GM23338 (cell line): ENCODE data around the gene BEGAIN. TPM values are rescaled to one million over a fixed set of nuclear protein-coding genes. Genes with fewer than 3 reads are reported as not detected.

Experiments
- ATAC-seq: fragments of 200-7000 bp; cut with Tn5 transposase; 3 replicates; pipeline ENCODE4 v1.9.1; 2020
- DNase-seq: peaks from one replicate; pipeline ENCODE4 v3.0.0-alpha.2; 2015; ENCODE audit warnings: low spot score
- H2AFZ ChIP-seq: fragments of 200-600 bp; sonication (generic); 2 replicates; pipeline ENCODE4 v1.8.0; 2016; ENCODE audit warnings: antibody characterized with exemption, mild to moderate bottlenecking, moderate library complexity
- H3F3A ChIP-seq: fragments of 200-600 bp; sonication (generic); replicated peaks from 2 replicates; pipeline ENCODE4 v1.8.0; 2017; ENCODE audit warnings: antibody characterized with exemption, mixed run types, low read depth
- H3K27ac ChIP-seq: fragments of 200-600 bp; sonication (generic); 2 replicates; pipeline ENCODE4 v1.6.1; 2016; ENCODE audit warnings: low read depth
- H3K27me3 ChIP-seq: fragments of 200-600 bp; sonication (generic); 2 replicates; pipeline ENCODE4 v1.8.0; 2016; ENCODE audit warnings: mild to moderate bottlenecking, mixed run types, moderate library complexity; ENCODE audit not compliant: insufficient read depth
- H3K36me3 ChIP-seq: fragments of 200-600 bp; sonication (generic); 2 replicates; pipeline ENCODE4 v1.8.0; 2016; ENCODE audit warnings: mild to moderate bottlenecking; ENCODE audit not compliant: insufficient read depth
- H3K4me1 ChIP-seq: fragments of 200-600 bp; sonication (generic); 2 replicates; pipeline ENCODE4 v1.8.0; 2016; ENCODE audit warnings: mild to moderate bottlenecking, moderate library complexity; ENCODE audit not compliant: insufficient read depth
- H3K4me2 ChIP-seq: fragments of 200-600 bp; sonication (generic); 2 replicates; pipeline ENCODE4 v1.7.1; 2017; ENCODE audit warnings: mixed run types
- H3K4me3 ChIP-seq: fragments of 200-600 bp; sonication (generic); 2 replicates; pipeline ENCODE4 v1.6.1; 2016; ENCODE audit warnings: mixed run types
- H3K79me2 ChIP-seq: fragments of 200-600 bp; sonication (generic); replicated peaks from 2 replicates; pipeline ENCODE4 v1.8.0; 2017; ENCODE audit warnings: mild to moderate bottlenecking; ENCODE audit not compliant: insufficient read depth
- H3K9me2 ChIP-seq: fragments of 200-600 bp; sonication (generic); 2 replicates; pipeline ENCODE4 v1.8.0; 2017; ENCODE audit not compliant: insufficient read depth
- H4K20me1 ChIP-seq: fragments of 200-600 bp; sonication (generic); replicated peaks from 2 replicates; pipeline ENCODE4 v1.8.0; 2017; ENCODE audit warnings: mild to moderate bottlenecking; ENCODE audit not compliant: insufficient read depth
- H3K27ac Mint-ChIP-seq: 2 replicates; pipeline ENCODE4 v1.8.0; 2020; ENCODE audit warnings: inconsistent platforms, mild to moderate bottlenecking, moderate library complexity, mixed read lengths
- H3K27me3 Mint-ChIP-seq: 3 replicates; pipeline ENCODE4 v1.8.0; 2022; ENCODE audit warnings: low read depth, mild to moderate bottlenecking, moderate library complexity, mixed read lengths, inconsistent platforms; ENCODE audit not compliant: insufficient read depth, poor library complexity
- H3K36me3 Mint-ChIP-seq: 3 replicates; pipeline ENCODE4 v1.8.0; 2021; ENCODE audit warnings: low read depth, mild to moderate bottlenecking, inconsistent platforms, moderate library complexity, mixed read lengths
- H3K4me1 Mint-ChIP-seq: 3 replicates; pipeline ENCODE4 v1.8.0; 2020; ENCODE audit warnings: mild to moderate bottlenecking, inconsistent platforms, mixed read lengths
- H3K4me3 Mint-ChIP-seq: 3 replicates; pipeline ENCODE4 v1.8.0; 2021; ENCODE audit warnings: moderate library complexity, mild to moderate bottlenecking, inconsistent platforms, mixed read lengths
- H3K9me3 Mint-ChIP-seq: 3 replicates; pipeline ENCODE4 v1.8.0; 2020; ENCODE audit warnings: moderate library complexity, mild to moderate bottlenecking, inconsistent platforms, mixed read lengths
- CREB1 ChIP-seq: fragments of 250-450 bp; sonication (Bioruptor Pico); IDR thresholded peaks from 2 replicates; pipeline ENCODE4 v1.5.0; 2020; ENCODE audit warnings: low read depth, mild to moderate bottlenecking, moderate library complexity
- ETS1 ChIP-seq: IDR thresholded peaks from 2 replicates; pipeline ENCODE4 v1.6.1; 2016; ENCODE audit warnings: antibody characterized with exemption
- EZH2 ChIP-seq: fragments of 200-600 bp; sonication (generic); IDR thresholded peaks from one replicate; pipeline ENCODE4 v1.8.0; 2017; ENCODE audit warnings: antibody characterized with exemption, mild to moderate bottlenecking, low read depth; ENCODE audit not compliant: unreplicated experiment
- NANOG ChIP-seq: IDR thresholded peaks from 2 replicates; pipeline ENCODE4 v1.6.1; 2016; ENCODE audit warnings: antibody characterized with exemption, borderline replicate concordance
- POLR2AphosphoS5 ChIP-seq: IDR thresholded peaks from 2 replicates; pipeline ENCODE4 v1.6.1; 2016; ENCODE audit warnings: antibody characterized with exemption, low read depth
- STAT1 ChIP-seq: IDR thresholded peaks from one replicate; pipeline ENCODE4 v1.6.1; 2016; ENCODE audit warnings: antibody characterized with exemption; ENCODE audit not compliant: unreplicated experiment
- ZNF114 ChIP-seq: fragments of 250-450 bp; sonication (Bioruptor Pico); IDR thresholded peaks from 2 replicates; pipeline ENCODE4 v1.5.0; 2020; ENCODE audit warnings: mild to moderate bottlenecking, moderate library complexity
- polyA plus RNA-seq: library from polyadenylated mRNA; unstranded; fragments of >200 nt; fragmentation: Nextera tagmentation; extraction: Ambion mirVana; gene quantifications from 2 replicates; pipeline ENCODE4 v1.2.1, GENCODE V29; 2016
- total RNA-seq: library from RNA; depleted of rRNA; stranded (reverse); fragments of >200 nt; shearing (Covaris generic); gene quantifications from 2 replicates; pipeline ENCODE4 v1.2.3, GENCODE V29; 2014
- TF ChIP-seq, protein P1 (sequence below): IDR thresholded peaks from one replicate; pipeline ENCODE4 v1.6.1; 2018; ENCODE audit warnings: antibody characterized with exemption; ENCODE audit not compliant: unreplicated experiment
- TF ChIP-seq, protein P2 (sequence below), 2 experiments: fragments of 200-600 bp in 1 of 2; sonication (generic) in 1 of 2; conservative IDR thresholded peaks; 2 replicates each; pipeline versions ENCODE4 v1.5.1 to v1.6.1; 2016 to 2017; ENCODE audit warnings: antibody characterized with exemption in 2 of 2, low read depth in 2 of 2, mild to moderate bottlenecking in 2 of 2, moderate library complexity in 1 of 2
- TF ChIP-seq, protein P3 (sequence below): fragments of 250-450 bp; sonication (Bioruptor Pico); IDR thresholded peaks from 2 replicates; pipeline ENCODE4 v1.5.0; 2020; ENCODE audit warnings: mild to moderate bottlenecking, moderate library complexity

Gene BEGAIN
- total and polyA plus RNA-seq, 2 experiments from 2014 or later = 0.60 to 2.4 TPM

- TF ChIP-seq, protein P1, sequence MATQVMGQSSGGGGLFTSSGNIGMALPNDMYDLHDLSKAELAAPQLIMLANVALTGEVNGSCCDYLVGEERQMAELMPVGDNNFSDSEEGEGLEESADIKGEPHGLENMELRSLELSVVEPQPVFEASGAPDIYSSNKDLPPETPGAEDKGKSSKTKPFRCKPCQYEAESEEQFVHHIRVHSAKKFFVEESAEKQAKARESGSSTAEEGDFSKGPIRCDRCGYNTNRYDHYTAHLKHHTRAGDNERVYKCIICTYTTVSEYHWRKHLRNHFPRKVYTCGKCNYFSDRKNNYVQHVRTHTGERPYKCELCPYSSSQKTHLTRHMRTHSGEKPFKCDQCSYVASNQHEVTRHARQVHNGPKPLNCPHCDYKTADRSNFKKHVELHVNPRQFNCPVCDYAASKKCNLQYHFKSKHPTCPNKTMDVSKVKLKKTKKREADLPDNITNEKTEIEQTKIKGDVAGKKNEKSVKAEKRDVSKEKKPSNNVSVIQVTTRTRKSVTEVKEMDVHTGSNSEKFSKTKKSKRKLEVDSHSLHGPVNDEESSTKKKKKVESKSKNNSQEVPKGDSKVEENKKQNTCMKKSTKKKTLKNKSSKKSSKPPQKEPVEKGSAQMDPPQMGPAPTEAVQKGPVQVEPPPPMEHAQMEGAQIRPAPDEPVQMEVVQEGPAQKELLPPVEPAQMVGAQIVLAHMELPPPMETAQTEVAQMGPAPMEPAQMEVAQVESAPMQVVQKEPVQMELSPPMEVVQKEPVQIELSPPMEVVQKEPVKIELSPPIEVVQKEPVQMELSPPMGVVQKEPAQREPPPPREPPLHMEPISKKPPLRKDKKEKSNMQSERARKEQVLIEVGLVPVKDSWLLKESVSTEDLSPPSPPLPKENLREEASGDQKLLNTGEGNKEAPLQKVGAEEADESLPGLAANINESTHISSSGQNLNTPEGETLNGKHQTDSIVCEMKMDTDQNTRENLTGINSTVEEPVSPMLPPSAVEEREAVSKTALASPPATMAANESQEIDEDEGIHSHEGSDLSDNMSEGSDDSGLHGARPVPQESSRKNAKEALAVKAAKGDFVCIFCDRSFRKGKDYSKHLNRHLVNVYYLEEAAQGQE = no peak
- no peak for TF ChIP-seq POLR2AphosphoS5
- TF ChIP-seq, protein P2, sequence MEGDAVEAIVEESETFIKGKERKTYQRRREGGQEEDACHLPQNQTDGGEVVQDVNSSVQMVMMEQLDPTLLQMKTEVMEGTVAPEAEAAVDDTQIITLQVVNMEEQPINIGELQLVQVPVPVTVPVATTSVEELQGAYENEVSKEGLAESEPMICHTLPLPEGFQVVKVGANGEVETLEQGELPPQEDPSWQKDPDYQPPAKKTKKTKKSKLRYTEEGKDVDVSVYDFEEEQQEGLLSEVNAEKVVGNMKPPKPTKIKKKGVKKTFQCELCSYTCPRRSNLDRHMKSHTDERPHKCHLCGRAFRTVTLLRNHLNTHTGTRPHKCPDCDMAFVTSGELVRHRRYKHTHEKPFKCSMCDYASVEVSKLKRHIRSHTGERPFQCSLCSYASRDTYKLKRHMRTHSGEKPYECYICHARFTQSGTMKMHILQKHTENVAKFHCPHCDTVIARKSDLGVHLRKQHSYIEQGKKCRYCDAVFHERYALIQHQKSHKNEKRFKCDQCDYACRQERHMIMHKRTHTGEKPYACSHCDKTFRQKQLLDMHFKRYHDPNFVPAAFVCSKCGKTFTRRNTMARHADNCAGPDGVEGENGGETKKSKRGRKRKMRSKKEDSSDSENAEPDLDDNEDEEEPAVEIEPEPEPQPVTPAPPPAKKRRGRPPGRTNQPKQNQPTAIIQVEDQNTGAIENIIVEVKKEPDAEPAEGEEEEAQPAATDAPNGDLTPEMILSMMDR (conservative IDR thresholded peaks at IDR 0.05; ENCODE audit: low read depth in 2 of 2) = no peak
- TF ChIP-seq ZNF114 (CRISPR knock-in tag) = no peak
Observed at GRCh38 chr14:100524233-100524932, 62.8 kb downstream of the BEGAIN start (continued).

DNA sequence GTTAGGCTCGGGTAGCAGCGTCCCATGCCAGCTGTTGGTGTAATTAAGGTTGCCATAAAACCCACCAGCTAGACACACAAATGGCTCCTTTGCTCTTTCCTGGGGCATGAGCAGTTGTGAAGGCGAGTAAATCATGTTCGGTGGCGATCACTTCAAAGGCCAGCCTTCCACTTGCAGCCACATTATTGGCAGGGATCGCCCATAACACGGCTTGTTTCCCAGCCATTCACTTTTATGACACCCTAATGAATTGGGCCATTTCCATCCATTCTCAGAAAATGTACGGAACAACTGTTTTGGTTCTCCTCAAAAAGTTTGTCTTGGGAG lies 63.4 kb downstream of the BEGAIN start:
- Histone ChIP-seq H4K20me1 (no peaks in the 10 kb centered on the region; the same call in 1 of the 2 replicates), H3K27me3 (no peaks in the 10 kb centered on the region), H3K27ac (no peak overlapping the region), H3K4me2 (no peak overlapping the region), H3K9me2 (no peaks in the 10 kb centered on the region), H3K4me3 (no peak overlapping the region), H2AFZ (no peak overlapping the region), H3F3A (no peaks in the 10 kb centered on the region), H3K79me2 (no peaks in the 10 kb centered on the region), H3K4me1 (0 out of 2 replicates have a peak, but pooled peaks cover 4% of the 10 kb centered on the region), H3K36me3 (no peaks in the 10 kb centered on the region)
- no peak for ATAC-seq
- H3K27ac Mint-ChIP-seq = no peak overlapping the region
- no peaks in the 10 kb centered on the region for H3K9me3 Mint-ChIP-seq
- H3K27me3 Mint-ChIP-seq = peaks cover 4% of the 10 kb centered on the region
- no peak for DNase-seq
- no peaks in the 10 kb centered on the region for H3K36me3 Mint-ChIP-seq
- peaks cover 13% of the 10 kb centered on the region for H3K4me1 Mint-ChIP-seq
- no peak overlapping the region for H3K4me3 Mint-ChIP-seq
- TF ChIP-seq, protein P3, sequence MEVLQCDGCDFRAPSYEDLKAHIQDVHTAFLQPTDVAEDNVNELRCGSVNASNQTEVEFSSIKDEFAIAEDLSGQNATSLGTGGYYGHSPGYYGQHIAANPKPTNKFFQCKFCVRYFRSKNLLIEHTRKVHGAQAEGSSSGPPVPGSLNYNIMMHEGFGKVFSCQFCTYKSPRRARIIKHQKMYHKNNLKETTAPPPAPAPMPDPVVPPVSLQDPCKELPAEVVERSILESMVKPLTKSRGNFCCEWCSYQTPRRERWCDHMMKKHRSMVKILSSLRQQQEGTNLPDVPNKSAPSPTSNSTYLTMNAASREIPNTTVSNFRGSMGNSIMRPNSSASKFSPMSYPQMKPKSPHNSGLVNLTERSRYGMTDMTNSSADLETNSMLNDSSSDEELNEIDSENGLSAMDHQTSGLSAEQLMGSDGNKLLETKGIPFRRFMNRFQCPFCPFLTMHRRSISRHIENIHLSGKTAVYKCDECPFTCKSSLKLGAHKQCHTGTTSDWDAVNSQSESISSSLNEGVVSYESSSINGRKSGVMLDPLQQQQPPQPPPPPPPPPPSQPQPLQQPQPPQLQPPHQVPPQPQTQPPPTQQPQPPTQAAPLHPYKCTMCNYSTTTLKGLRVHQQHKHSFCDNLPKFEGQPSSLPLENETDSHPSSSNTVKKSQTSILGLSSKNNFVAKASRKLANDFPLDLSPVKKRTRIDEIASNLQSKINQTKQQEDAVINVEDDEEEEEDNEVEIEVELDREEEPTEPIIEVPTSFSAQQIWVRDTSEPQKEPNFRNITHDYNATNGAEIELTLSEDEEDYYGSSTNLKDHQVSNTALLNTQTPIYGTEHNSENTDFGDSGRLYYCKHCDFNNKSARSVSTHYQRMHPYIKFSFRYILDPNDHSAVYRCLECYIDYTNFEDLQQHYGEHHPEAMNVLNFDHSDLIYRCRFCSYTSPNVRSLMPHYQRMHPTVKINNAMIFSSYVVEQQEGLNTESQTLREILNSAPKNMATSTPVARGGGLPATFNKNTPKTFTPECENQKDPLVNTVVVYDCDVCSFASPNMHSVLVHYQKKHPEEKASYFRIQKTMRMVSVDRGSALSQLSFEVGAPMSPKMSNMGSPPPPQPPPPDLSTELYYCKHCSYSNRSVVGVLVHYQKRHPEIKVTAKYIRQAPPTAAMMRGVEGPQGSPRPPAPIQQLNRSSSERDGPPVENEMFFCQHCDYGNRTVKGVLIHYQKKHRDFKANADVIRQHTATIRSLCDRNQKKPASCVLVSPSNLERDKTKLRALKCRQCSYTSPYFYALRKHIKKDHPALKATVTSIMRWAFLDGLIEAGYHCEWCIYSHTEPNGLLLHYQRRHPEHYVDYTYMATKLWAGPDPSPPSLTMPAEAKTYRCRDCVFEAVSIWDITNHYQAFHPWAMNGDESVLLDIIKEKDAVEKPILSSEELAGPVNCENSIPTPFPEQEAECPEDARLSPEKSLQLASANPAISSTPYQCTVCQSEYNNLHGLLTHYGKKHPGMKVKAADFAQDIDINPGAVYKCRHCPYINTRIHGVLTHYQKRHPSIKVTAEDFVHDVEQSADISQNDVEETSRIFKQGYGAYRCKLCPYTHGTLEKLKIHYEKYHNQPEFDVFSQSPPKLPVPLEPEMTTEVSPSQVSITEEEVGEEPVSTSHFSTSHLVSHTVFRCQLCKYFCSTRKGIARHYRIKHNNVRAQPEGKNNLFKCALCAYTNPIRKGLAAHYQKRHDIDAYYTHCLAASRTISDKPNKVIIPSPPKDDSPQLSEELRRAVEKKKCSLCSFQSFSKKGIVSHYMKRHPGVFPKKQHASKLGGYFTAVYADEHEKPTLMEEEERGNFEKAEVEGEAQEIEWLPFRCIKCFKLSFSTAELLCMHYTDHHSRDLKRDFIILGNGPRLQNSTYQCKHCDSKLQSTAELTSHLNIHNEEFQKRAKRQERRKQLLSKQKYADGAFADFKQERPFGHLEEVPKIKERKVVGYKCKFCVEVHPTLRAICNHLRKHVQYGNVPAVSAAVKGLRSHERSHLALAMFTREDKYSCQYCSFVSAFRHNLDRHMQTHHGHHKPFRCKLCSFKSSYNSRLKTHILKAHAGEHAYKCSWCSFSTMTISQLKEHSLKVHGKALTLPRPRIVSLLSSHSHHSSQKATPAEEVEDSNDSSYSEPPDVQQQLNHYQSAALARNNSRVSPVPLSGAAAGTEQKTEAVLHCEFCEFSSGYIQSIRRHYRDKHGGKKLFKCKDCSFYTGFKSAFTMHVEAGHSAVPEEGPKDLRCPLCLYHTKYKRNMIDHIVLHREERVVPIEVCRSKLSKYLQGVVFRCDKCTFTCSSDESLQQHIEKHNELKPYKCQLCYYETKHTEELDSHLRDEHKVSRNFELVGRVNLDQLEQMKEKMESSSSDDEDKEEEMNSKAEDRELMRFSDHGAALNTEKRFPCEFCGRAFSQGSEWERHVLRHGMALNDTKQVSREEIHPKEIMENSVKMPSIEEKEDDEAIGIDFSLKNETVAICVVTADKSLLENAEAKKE (CRISPR knock-in tag) = no peak
- TF ChIP-seq NANOG (no peak), ETS1 (no peak), STAT1 (no peak), CREB1 (no peak), EZH2 (no peak)
